Activated T-cell treated with anti-CD3 and anti-CD28 coated beads, Interleukin-2, amount 50 U/mL, for 24 hours (primary cell): ENCODE measurements around the gene PCYT2.

Experiments used
- DNase-seq: peaks from one replicate; pipeline ENCODE4 v3.0.0-alpha.2; 2020
- H3K27ac Mint-ChIP-seq: 2 replicates; pipeline ENCODE4 v1.8.0; 2020; ENCODE audit warnings: mild to moderate bottlenecking, mixed read lengths
- H3K27me3 Mint-ChIP-seq: 2 replicates; pipeline ENCODE4 v1.8.0; 2020; ENCODE audit warnings: mixed read lengths
- H3K36me3 Mint-ChIP-seq: 2 replicates; pipeline ENCODE4 v1.8.0; 2020; ENCODE audit warnings: low read depth, mixed read lengths
- H3K4me1 Mint-ChIP-seq: 2 replicates; pipeline ENCODE4 v1.8.0; 2020; ENCODE audit warnings: low read depth, mixed read lengths
- H3K4me3 Mint-ChIP-seq: 2 replicates; pipeline ENCODE4 v1.8.0; 2020; ENCODE audit warnings: mild to moderate bottlenecking, moderate library complexity, mixed read lengths
- H3K9me3 Mint-ChIP-seq: 2 replicates; pipeline ENCODE4 v1.8.0; 2020; ENCODE audit warnings: mixed read lengths

The PCYT2 gene

DNA sequence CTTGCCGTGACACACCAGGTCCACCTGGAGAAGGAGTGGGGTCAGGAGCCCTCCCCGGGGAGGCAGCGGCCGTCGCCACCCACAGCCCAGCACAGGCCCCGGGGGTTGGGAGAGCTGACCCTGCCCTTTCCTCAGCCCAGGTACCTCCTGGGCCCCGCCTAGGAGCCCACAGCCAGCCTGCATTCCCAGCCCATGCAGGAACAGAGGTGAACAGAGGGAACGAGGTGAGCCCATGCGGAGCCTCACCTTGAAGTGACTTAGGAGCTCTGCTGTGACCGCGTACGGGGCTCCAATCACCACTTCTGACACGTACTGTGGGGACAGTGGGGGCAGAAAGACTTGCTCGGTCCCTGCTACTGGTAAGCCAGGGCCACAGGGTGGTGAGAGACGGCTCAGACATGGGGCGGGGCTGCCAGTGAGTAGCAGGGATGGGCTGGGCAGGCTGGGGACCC is 5.7 kb downstream of the PCYT2 start:
- H3K9me3 Mint-ChIP-seq, result no peaks in the 10 kb centered on the region
- no peak overlapping the region for H3K27ac Mint-ChIP-seq
- peaks cover 12% of the 10 kb centered on the region for H3K27me3 Mint-ChIP-seq
- peaks cover 54% of the 10 kb centered on the region for H3K36me3 Mint-ChIP-seq
- DNase-seq, result no peak
- H3K4me1 Mint-ChIP-seq, result peaks cover 11% of the 10 kb centered on the region
- H3K4me3 Mint-ChIP-seq, result no peak overlapping the region

DNA sequence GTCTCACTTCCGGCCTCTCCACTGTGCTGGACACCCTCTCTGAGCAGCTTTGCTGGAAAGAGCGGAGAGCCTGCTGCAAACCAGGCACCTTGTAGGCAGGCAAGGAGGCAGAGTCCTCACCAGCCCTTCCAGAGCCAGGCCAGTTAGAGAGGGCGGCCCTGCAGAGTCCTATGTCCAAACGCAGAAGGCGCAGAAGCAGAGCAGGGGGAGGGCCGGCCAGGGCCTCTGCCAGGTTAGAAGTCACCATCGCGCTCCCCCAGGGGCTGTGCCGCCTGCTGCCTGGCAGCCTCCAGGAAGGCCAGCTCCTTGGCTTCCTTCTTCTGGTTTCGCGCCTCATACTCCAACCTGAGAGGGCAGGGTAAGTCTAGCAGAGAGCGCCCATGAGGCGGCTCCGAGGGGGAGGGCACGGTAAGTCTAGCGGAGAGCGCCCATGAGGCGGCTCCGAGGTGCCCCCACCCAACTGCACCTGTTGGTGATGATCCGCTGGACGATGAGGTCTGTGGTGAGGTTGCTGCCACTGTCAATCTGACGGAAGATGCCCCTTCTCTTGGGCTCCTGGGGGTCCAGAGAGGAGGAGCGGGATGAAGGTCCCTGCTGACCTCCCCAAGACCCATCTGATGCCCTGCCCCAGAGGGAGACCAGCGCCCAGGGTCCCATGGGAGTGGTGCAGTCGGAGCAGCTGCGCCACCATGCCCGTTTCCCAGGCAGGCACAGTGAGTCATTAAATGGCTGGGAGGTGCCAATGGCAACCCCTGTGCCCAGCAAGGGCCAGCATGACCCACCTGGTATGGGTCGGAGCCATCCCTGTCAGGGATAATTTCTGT is 6.4 kb downstream of the PCYT2 start:
- Mint-ChIP-seq H3K4me3 (no peak overlapping the region), H3K9me3 (no peaks in the 10 kb centered on the region), H3K36me3 (peaks cover 60% of the 10 kb centered on the region), H3K27ac (no peak overlapping the region), H3K27me3 (peaks cover 16% of the 10 kb centered on the region), H3K4me1 (peaks cover 7% of the 10 kb centered on the region)
- no peak for DNase-seq

DNA sequence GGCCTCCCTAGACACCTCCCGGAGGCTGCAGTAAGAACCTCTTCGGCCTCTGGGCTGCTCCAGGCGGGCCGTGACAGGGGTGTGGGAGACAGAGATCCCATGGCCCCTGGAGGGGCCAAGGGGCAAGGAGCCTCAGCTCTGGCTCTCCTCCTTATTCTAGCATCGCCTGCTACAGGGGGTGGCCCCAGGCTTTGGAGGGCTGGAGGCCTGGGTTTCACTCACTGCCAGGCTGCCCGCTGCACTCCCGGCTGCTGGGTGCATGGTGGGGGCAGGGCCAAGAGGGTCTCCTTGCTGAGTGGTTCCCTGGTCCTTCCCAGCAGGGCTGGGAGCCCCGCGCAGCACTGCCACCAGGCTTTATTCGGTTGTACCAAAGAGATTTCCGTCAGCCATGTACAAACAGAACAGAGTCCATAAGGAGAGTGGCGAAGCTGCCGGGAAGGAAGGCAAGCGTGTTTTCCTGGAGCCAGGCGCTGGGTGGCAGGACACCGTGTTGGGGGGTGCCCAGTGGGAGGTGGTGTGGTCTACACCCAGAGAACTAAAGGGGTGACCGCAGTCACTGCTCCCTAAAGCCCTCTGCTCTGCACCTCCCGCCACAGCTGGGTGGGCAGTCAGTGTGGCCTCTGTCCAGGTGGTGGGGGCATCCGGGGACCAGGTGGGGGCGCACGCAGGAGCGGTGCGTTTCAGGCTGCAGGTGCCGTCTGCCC is 7.2 kb downstream of the PCYT2 start:
- peaks cover 63% of the 10 kb centered on the region for H3K36me3 Mint-ChIP-seq
- no peak overlapping the region for H3K4me3 Mint-ChIP-seq
- H3K27me3 Mint-ChIP-seq, result peaks cover 16% of the 10 kb centered on the region
- H3K9me3 Mint-ChIP-seq, result no peaks in the 10 kb centered on the region
- DNase-seq, result no peak
- no peak overlapping the region for H3K27ac Mint-ChIP-seq
- peaks cover 6% of the 10 kb centered on the region for H3K4me1 Mint-ChIP-seq

- no peak overlapping the region for H3K27ac Mint-ChIP-seq
- peaks cover 16% of the 10 kb centered on the region for H3K27me3 Mint-ChIP-seq
- H3K36me3 Mint-ChIP-seq, result peaks cover 63% of the 10 kb centered on the region
- DNase-seq, result no peak
- no peak overlapping the region for H3K4me3 Mint-ChIP-seq
- no peaks in the 10 kb centered on the region for H3K9me3 Mint-ChIP-seq
- peaks cover 6% of the 10 kb centered on the region for H3K4me1 Mint-ChIP-seq
Measured at GRCh38 chr17:81903415-81903831, 7.8 kb downstream of the PCYT2 start.

- H3K9me3 Mint-ChIP-seq, result no peaks in the 10 kb centered on the region
- H3K4me3 Mint-ChIP-seq, result no peak overlapping the region
- H3K27ac Mint-ChIP-seq, result no peak overlapping the region
- H3K27me3 Mint-ChIP-seq, result peaks cover 16% of the 10 kb centered on the region
- H3K4me1 Mint-ChIP-seq, result peaks cover 6% of the 10 kb centered on the region
- peaks cover 63% of the 10 kb centered on the region for H3K36me3 Mint-ChIP-seq
- DNase-seq, result no peak
Measured at GRCh38 chr17:81902653-81903414, 8.4 kb downstream of the PCYT2 start.

- peak; percentile 52 for DNase-seq
Measured at GRCh38 chr17:81902023-81902652, 9.1 kb downstream of the PCYT2 start, which contains the start of gene NPB. Gene NPB, plus strand, starts transcription at chr17:81902238. Its CDS starts 40 bp downstream, at chr17:81902278.

DNA sequence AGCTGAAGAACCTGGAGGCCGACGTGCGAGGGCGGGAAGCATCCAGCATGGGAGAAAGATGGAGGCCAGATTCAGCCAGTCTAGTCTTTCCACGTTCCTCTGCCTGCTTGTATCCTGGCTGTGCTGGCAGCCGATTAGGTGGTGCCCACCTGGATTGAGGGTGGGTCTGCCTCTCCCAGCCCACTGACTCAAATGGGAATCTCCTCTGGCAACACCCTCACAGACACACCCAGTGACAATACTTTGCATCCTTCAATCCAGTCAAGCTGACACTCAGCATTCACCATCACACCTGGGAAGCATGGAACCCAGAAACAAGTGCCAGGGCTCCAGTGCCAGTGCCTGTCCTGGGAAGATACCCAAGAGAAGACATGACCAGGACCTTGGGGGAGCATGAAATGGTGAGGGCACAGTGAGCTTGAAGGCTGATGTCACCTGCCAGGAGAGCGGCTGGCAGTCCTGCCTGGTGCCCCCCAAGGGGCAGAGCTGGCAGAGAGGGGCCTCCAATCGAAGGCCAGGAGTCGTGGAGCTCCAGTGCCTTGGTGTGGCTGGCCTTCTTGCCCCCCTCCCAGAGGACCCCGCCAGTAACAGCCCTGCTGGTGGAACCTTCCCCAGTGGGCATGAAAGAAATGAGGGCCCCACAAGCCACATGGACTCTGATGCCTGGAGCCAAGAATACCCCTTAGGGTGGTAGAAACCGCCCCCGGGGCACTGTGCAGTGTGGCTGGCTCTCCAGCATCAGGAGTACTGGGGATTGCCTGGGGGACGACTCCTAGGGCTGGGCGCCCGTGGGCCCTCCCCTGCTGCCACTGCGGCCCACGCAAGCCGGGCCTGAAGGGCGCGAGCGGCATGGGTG is 9.8 kb downstream of the PCYT2 start:
- Mint-ChIP-seq H3K4me1 (peaks cover 6% of the 10 kb centered on the region), H3K27ac (no peak overlapping the region), H3K27me3 (peaks cover 16% of the 10 kb centered on the region), H3K36me3 (peaks cover 66% of the 10 kb centered on the region), H3K4me3 (no peak overlapping the region), H3K9me3 (no peaks in the 10 kb centered on the region)
- DNase-seq, result no peak

More at GRCh38 chr17:81902023-81902652, 9.1 kb downstream of the PCYT2 start, which contains the start of gene NPB:
- no peaks in the 10 kb centered on the region for H3K9me3 Mint-ChIP-seq
- H3K4me1 Mint-ChIP-seq, result peaks cover 6% of the 10 kb centered on the region
- H3K27ac Mint-ChIP-seq, result no peak within 1 kb of the TSS
- peaks cover 68% of the 10 kb centered on the region for H3K36me3 Mint-ChIP-seq
- no peak within 1 kb of the TSS for H3K4me3 Mint-ChIP-seq
- peaks cover 16% of the 10 kb centered on the region for H3K27me3 Mint-ChIP-seq

DNA sequence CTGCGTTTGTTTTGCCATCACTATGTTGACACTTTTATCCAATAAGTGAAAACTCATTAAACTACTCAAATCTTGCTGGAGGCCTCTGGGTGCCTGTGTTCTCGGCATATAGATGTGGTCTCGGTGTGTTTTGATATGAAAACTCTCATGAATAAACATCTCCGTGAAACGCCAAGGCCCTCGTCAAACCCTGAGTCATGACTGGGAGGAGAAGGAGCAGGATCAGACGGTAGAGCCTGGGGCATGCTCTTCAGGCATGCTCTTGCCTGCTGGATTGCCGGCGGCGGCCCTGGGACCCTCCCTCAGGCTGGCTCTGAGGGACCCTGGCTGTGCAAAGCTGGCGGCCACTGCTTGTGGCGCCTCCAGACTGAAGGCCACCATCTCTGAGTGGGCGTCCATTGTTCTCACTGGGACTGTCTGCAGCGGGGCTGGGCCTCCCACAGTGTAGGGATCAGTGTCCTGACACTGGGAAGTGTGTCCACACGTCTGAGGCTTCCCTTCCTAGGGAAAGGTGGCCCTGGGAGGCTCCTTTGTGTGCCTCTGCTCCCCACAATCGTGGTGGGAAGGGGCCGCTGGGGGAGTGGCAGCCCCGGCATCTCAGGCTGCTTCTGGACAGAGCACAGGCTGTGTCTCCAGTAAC is 10.9 kb downstream of the PCYT2 start:
- peaks cover 16% of the 10 kb centered on the region for H3K27me3 Mint-ChIP-seq
- H3K9me3 Mint-ChIP-seq, result no peaks in the 10 kb centered on the region
- no peak overlapping the region for H3K4me3 Mint-ChIP-seq
- DNase-seq, result no peak
- no peak overlapping the region for H3K27ac Mint-ChIP-seq
- H3K36me3 Mint-ChIP-seq, result peaks cover 68% of the 10 kb centered on the region
- peaks cover 6% of the 10 kb centered on the region for H3K4me1 Mint-ChIP-seq

- DNase-seq, result no peak
- H3K9me3 Mint-ChIP-seq, result no peaks in the 10 kb centered on the region
- peaks cover 16% of the 10 kb centered on the region for H3K27me3 Mint-ChIP-seq
- H3K4me1 Mint-ChIP-seq, result peaks cover 6% of the 10 kb centered on the region
- peaks cover 68% of the 10 kb centered on the region for H3K36me3 Mint-ChIP-seq
- H3K4me3 Mint-ChIP-seq, result no peak overlapping the region
- H3K27ac Mint-ChIP-seq, result no peak overlapping the region
Measured at GRCh38 chr17:81899514-81900166, 11.6 kb downstream of the PCYT2 start.

- DNase-seq, result no peak
- Mint-ChIP-seq H3K4me1 (peaks cover 6% of the 10 kb centered on the region), H3K27me3 (peaks cover 16% of the 10 kb centered on the region), H3K27ac (no peak overlapping the region), H3K4me3 (no peak overlapping the region), H3K36me3 (peaks cover 67% of the 10 kb centered on the region), H3K9me3 (no peaks in the 10 kb centered on the region)
Measured at GRCh38 chr17:81898885-81899284, 12.3 kb downstream of the PCYT2 start.

- Mint-ChIP-seq H3K9me3 (no peaks in the 10 kb centered on the region), H3K36me3 (peaks cover 71% of the 10 kb centered on the region), H3K27me3 (peaks cover 16% of the 10 kb centered on the region), H3K4me1 (peaks cover 8% of the 10 kb centered on the region), H3K27ac (no peak overlapping the region), H3K4me3 (no peak overlapping the region)
- DNase-seq, result no peak
Measured at GRCh38 chr17:81898029-81898866, 13.0 kb downstream of the PCYT2 start.

DNA sequence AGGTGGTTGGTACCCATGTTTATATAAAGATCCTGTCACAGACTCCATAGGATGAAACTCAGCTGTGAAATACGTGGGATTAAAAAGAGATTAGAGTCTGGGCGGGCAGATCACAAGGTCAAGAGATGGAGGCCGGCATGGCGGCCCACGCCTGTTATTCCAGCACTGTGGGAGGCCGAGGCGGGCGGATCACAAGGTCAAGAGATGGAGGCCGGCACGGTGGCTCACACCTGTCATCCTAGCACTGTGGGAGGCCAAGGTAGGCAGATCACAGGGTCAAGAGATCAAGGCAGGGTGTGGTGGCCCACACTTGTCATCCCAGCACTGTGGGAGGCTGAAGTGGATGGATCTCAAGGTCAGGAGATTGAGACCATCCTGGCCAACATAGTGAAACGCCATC is 15.8 kb downstream of the PCYT2 start:
- DNase-seq, result no peak
- H3K27me3 Mint-ChIP-seq, result peaks cover 3% of the 10 kb centered on the region
- H3K4me1 Mint-ChIP-seq, result peaks cover 10% of the 10 kb centered on the region
- H3K9me3 Mint-ChIP-seq, result no peaks in the 10 kb centered on the region
- peaks cover 75% of the 10 kb centered on the region for H3K36me3 Mint-ChIP-seq
- H3K27ac Mint-ChIP-seq, result no peak overlapping the region
- H3K4me3 Mint-ChIP-seq, result no peak overlapping the region
